Trophoblast cell (in vitro differentiated cells and primary cell): Measurements from ENCODE around the gene DNAH5.

Experiments used
- DNase-seq, 2 donors: peaks; one replicate each; pipeline ENCODE4 v3.0.0-alpha.2; 2016
- H2AFZ ChIP-seq: 2 replicates; pipeline ENCODE4 v1.6.1; 2013; ENCODE audit warnings: low read length, moderate library complexity, mild to moderate bottlenecking; ENCODE audit not compliant: insufficient read depth, poor library complexity
- H2AK5ac ChIP-seq: 2 replicates; pipeline ENCODE4 v1.6.1; 2013; ENCODE audit warnings: mild to moderate bottlenecking, low read length
- H2BK120ac ChIP-seq: 2 replicates; pipeline ENCODE4 v1.6.1; 2013; ENCODE audit warnings: low read length, mild to moderate bottlenecking, moderate library complexity; ENCODE audit not compliant: insufficient read depth, poor library complexity
- H2BK12ac ChIP-seq: 2 replicates; pipeline ENCODE4 v1.6.1; 2013; ENCODE audit warnings: mild to moderate bottlenecking, low read length, moderate library complexity
- H2BK5ac ChIP-seq: 2 replicates; pipeline ENCODE4 v1.6.1; 2013; ENCODE audit warnings: low read length, low read depth, moderate library complexity, mild to moderate bottlenecking; ENCODE audit not compliant: poor library complexity
- H3K14ac ChIP-seq: 2 replicates; pipeline ENCODE4 v1.6.1; 2013; ENCODE audit warnings: mild to moderate bottlenecking, low read length
- H3K18ac ChIP-seq: 2 replicates; pipeline ENCODE4 v1.6.1; 2013; ENCODE audit warnings: mild to moderate bottlenecking, low read length
- H3K23ac ChIP-seq: 2 replicates; pipeline ENCODE4 v1.6.1; 2013; ENCODE audit warnings: low read length
- H3K27ac ChIP-seq: 2 replicates; pipeline ENCODE4 v1.5.1; 2013; ENCODE audit warnings: low read depth, mild to moderate bottlenecking, inconsistent platforms, low read length, moderate library complexity
- H3K27me3 ChIP-seq: 2 replicates; pipeline ENCODE4 v1.6.1; 2013; ENCODE audit warnings: inconsistent platforms, mild to moderate bottlenecking, low read length, moderate library complexity; ENCODE audit not compliant: insufficient read depth
- H3K36me3 ChIP-seq, 2 experiments: 1 replicate in 1 of 2; 2 replicates in 1 of 2; pipeline ENCODE4 v1.6.1; 2013; ENCODE audit warnings: low read length in 2 of 2, mild to moderate bottlenecking in 2 of 2, moderate library complexity in 1 of 2; ENCODE audit not compliant: insufficient read depth in 2 of 2, control insufficient read depth in 1 of 2
- H3K4ac ChIP-seq: 2 replicates; pipeline ENCODE4 v1.6.1; 2013; ENCODE audit warnings: low read depth, mild to moderate bottlenecking, low read length, moderate library complexity
- H3K4me1 ChIP-seq, 2 experiments: 1 replicate in 1 of 2; 2 replicates in 1 of 2; pipeline ENCODE4 v1.6.1; 2013; ENCODE audit warnings: low read length in 2 of 2, mild to moderate bottlenecking in 2 of 2, moderate library complexity in 1 of 2; ENCODE audit not compliant: insufficient read depth in 2 of 2, control insufficient read depth in 1 of 2
- H3K4me2 ChIP-seq: 2 replicates; pipeline ENCODE4 v1.6.1; 2013; ENCODE audit warnings: inconsistent platforms, mild to moderate bottlenecking, low read length, moderate library complexity
- H3K4me3 ChIP-seq: 2 replicates; pipeline ENCODE4 v1.5.1; 2013; ENCODE audit warnings: mild to moderate bottlenecking, low read depth, low read length, inconsistent platforms
- H3K79me1 ChIP-seq: one replicate; pipeline ENCODE4 v1.6.1; 2013; ENCODE audit warnings: low read length
- H3K79me2 ChIP-seq: 2 replicates; pipeline ENCODE4 v1.6.1; 2013; ENCODE audit warnings: low read length, mild to moderate bottlenecking; ENCODE audit not compliant: control insufficient read depth, insufficient read depth, poor library complexity
- H3K9ac ChIP-seq: 2 replicates; pipeline ENCODE4 v1.6.1; 2013; ENCODE audit warnings: mild to moderate bottlenecking, low read length
- H3K9me3 ChIP-seq: 2 replicates; pipeline ENCODE4 v1.6.1; 2013; ENCODE audit warnings: low read depth, mild to moderate bottlenecking, control low read depth, inconsistent platforms, low read length; ENCODE audit not compliant: insufficient read depth
- H4K12ac ChIP-seq: 2 replicates; pipeline ENCODE4 v1.6.1; 2013; ENCODE audit warnings: low read depth, mild to moderate bottlenecking, low read length, moderate library complexity
- H4K8ac ChIP-seq: 2 replicates; pipeline ENCODE4 v1.6.1; 2013; ENCODE audit warnings: low read depth, mild to moderate bottlenecking, low read length, moderate library complexity
- H4K91ac ChIP-seq: one replicate; pipeline ENCODE4 v1.6.1; 2013; ENCODE audit warnings: low read depth, mild to moderate bottlenecking, low read length, moderate library complexity
- WGBS: extraction: QIAGEN DNeasy Blood & Tissue Kit; methylation state at CpG from one replicate; pipeline ENCODE4 v1.1.7; 2013; ENCODE audit warnings: missing lambda C conversion rate; ENCODE audit not compliant: insufficient read length, insufficient coverage; ENCODE audit errors: extremely low coverage; 5-methylcytosine and 5-hydroxymethylcytosine counted together

The DNAH5 gene

DNA sequence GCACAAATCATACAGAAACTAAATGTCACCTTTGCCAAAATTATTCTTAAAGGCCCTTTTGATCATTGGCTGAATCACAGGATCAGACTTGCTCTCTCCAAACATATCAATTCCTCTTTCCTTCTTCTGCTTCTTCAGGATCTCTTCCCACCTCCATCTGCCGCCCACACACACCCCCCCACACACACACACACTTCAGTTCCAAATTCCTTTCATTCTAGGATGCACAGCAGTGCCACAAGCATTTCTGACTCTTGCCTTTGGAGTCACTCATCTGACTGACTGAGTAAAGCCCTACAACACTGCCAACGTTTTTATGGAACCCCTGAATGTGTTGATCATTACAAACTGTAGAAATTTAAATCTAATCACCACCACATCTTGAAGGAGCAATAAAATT is 22.9 kb downstream of the DNAH5 start:
- H3K4ac ChIP-seq = no peak overlapping the region
- no peaks in the 10 kb centered on the region for H3K79me1 ChIP-seq
- H3K4me3 ChIP-seq = no peak overlapping the region
- no peak overlapping the region for H4K91ac ChIP-seq
- H3K9me3 ChIP-seq = no peaks in the 10 kb centered on the region
- no peak overlapping the region for H2BK120ac ChIP-seq
- no peak overlapping the region for H3K4me2 ChIP-seq
- no peaks in the 10 kb centered on the region for H3K79me2 ChIP-seq
- H2BK12ac ChIP-seq = no peak overlapping the region
- DNase-seq = no peak
- H3K23ac ChIP-seq = no peak overlapping the region
- no CpG with 5 or more reads among the region's 2 CpGs for whole genome bisulfite sequencing
- H3K14ac ChIP-seq = no peak overlapping the region
- no peak overlapping the region for H2BK5ac ChIP-seq
- H2AFZ ChIP-seq = no peak overlapping the region
- no peaks in the 10 kb centered on the region for H3K4me1 ChIP-seq
- no peak overlapping the region for H3K9ac ChIP-seq
- H4K8ac ChIP-seq = no peak overlapping the region
- no peaks in the 10 kb centered on the region for H3K36me3 ChIP-seq
- no peak overlapping the region for H3K18ac ChIP-seq
- no peak overlapping the region for H4K12ac ChIP-seq
- no peak overlapping the region for H2AK5ac ChIP-seq
- no peaks in the 10 kb centered on the region for H3K27me3 ChIP-seq
- no peak overlapping the region for H3K27ac ChIP-seq

DNA sequence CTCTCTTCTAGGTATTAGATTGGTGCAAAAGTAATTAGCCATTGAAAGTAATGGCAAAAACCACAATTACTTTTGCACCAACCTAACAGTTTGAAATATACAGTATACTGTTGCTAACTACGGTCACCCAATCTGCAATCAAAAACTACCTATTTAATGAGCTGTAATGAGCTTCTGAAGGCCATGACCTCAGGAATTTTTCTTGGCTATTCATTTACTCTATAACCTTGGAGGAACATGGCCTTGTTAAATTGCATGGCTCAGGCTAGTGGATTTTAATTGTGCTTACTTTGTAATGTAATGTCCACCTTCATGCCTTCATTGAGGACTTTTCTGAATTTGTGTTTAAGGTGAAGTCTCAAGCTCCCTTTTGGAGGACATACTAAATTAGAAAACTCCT is 24.7 kb downstream of the DNAH5 start:
- Histone ChIP-seq H3K27ac (no peak overlapping the region), H3K9ac (no peak overlapping the region), H3K79me2 (no peaks in the 10 kb centered on the region), H3K4ac (no peak overlapping the region), H2BK120ac (no peak overlapping the region), H3K4me3 (no peak overlapping the region), H3K18ac (no peak overlapping the region), H3K14ac (no peak overlapping the region), H2BK12ac (no peak overlapping the region), H3K4me2 (no peak overlapping the region), H2AFZ (no peak overlapping the region), H4K91ac (no peak overlapping the region), H4K12ac (no peak overlapping the region), H2AK5ac (no peak overlapping the region), H2BK5ac (no peak overlapping the region), H4K8ac (no peak overlapping the region), H3K4me1 (no peaks in the 10 kb centered on the region), H3K27me3 (no peaks in the 10 kb centered on the region), H3K36me3 (no peaks in the 10 kb centered on the region), H3K9me3 (no peaks in the 10 kb centered on the region), H3K79me1 (no peaks in the 10 kb centered on the region), H3K23ac (no peak overlapping the region)
- DNase-seq = no peak
- no CpG with 5 or more reads among the region's 1 CpG for WGBS

DNA sequence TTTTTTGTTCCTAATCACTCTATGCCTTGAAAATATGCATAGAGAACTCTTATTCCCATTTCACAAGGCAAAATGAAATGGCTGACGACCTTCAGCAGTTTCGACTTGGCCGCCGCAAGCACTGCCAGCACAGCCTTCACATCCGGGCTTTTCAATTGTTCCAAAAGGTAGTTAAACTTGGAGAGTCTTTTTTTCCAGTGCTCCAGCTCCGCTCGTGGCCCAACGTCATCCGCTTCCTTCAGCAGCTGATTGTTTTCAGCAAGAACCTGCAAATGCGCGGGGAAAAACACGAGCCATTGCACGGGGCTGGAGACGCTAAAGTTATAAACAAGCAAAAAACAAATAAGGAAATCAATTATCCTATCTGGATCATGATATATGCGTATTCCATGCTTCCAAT is 25.4 kb downstream of the DNAH5 start:
- Histone ChIP-seq H3K4me3 (no peak overlapping the region), H3K14ac (no peak overlapping the region), H3K79me1 (no peaks in the 10 kb centered on the region), H4K91ac (no peak overlapping the region), H3K4ac (no peak overlapping the region), H3K4me2 (no peak overlapping the region), H2BK120ac (no peak overlapping the region), H2BK12ac (no peak overlapping the region), H3K27ac (no peak overlapping the region), H4K12ac (no peak overlapping the region), H3K36me3 (no peaks in the 10 kb centered on the region), H3K4me1 (no peaks in the 10 kb centered on the region), H3K79me2 (no peaks in the 10 kb centered on the region), H3K18ac (no peak overlapping the region), H2AFZ (no peak overlapping the region), H2BK5ac (no peak overlapping the region), H3K9ac (no peak overlapping the region), H2AK5ac (no peak overlapping the region), H3K27me3 (no peaks in the 10 kb centered on the region), H4K8ac (no peak overlapping the region), H3K23ac (no peak overlapping the region), H3K9me3 (no peaks in the 10 kb centered on the region)
- WGBS = no CpG with 5 or more reads among the region's 15 CpGs
- no peak for DNase-seq

DNA sequence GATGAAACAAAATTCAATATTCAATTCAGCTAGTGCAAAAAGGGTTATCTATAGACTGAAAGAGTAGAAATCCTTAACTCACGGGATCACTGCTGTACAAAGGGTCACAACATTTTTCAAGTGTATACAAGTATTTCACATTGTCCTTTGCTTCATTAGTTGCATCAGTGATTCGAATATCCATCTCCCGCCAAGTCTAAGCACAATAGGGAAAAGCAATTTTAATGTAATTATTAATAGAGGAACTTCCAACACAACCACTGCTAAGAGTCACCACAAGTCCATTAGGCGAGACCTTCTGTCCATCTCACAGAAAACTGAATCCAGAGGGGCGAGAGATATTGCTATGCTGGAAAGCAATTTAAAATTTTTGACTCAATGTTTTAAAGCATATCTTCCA is 27.4 kb downstream of the DNAH5 start:
- Histone ChIP-seq H2AFZ (no peak overlapping the region), H2AK5ac (no peak overlapping the region), H2BK5ac (no peak overlapping the region), H4K12ac (no peak overlapping the region), H3K9me3 (no peaks in the 10 kb centered on the region), H3K14ac (no peak overlapping the region), H3K9ac (no peak overlapping the region), H4K91ac (no peak overlapping the region), H3K4me1 (no peaks in the 10 kb centered on the region), H3K23ac (no peak overlapping the region), H3K27ac (no peak overlapping the region), H3K27me3 (no peaks in the 10 kb centered on the region), H3K79me1 (no peaks in the 10 kb centered on the region), H4K8ac (no peak overlapping the region), H3K79me2 (no peaks in the 10 kb centered on the region), H3K4me3 (no peak overlapping the region), H3K18ac (no peak overlapping the region), H2BK12ac (no peak overlapping the region), H3K36me3 (no peaks in the 10 kb centered on the region), H2BK120ac (no peak overlapping the region), H3K4ac (no peak overlapping the region), H3K4me2 (no peak overlapping the region)
- WGBS = no CpG with 5 or more reads among the region's 5 CpGs
- DNase-seq = no peak
